WTC11 (cell line): ENCODE results near the gene TMEM192. TPM values are rescaled to one million over a fixed set of nuclear protein-coding genes. Genes with fewer than 3 reads are reported as not detected.

Experiments
- ATAC-seq: fragments of 200-7000 bp; cut with Tn5 transposase; 2 replicates; pipeline ENCODE4 v1.10.0; 2021; ENCODE audit warnings: mild to moderate bottlenecking, moderate library complexity
- CTCF ChIA-PET: fragments of 300-600 bp; sonication (Branson Sonifier 250); formaldehyde crosslinking; loops from one replicate; lab custom pipeline; 2021; ENCODE audit warnings: antibody characterized with exemption; lab: Charles Lee
- POLR2A ChIA-PET: fragments of 350-600 bp; sonication (Branson Sonifier 250); formaldehyde crosslinking; loops from one replicate; lab custom pipeline; 2021; ENCODE audit warnings: antibody characterized with exemption; lab: Charles Lee
- DNase-seq: peaks from one replicate; pipeline ENCODE4 v3.0.0; 2021; ENCODE audit warnings: low spot score
- H3K27ac Mint-ChIP-seq: 2 replicates; pipeline ENCODE4 v1.8.0; 2021; ENCODE audit warnings: mixed read lengths
- H3K27me3 Mint-ChIP-seq: 2 replicates; pipeline ENCODE4 v1.8.0; 2021; ENCODE audit warnings: low read depth, mild to moderate bottlenecking, moderate library complexity, mixed read lengths
- H3K36me3 Mint-ChIP-seq: 2 replicates; pipeline ENCODE4 v1.8.0; 2021; ENCODE audit warnings: mixed read lengths
- H3K4me1 Mint-ChIP-seq: 2 replicates; pipeline ENCODE4 v1.8.0; 2022; ENCODE audit warnings: mixed read lengths
- H3K4me3 Mint-ChIP-seq: 2 replicates; pipeline ENCODE4 v1.8.0; 2021; ENCODE audit warnings: mild to moderate bottlenecking, moderate library complexity, mixed read lengths
- H3K9me3 Mint-ChIP-seq: 2 replicates; pipeline ENCODE4 v1.8.0; 2021; ENCODE audit warnings: mixed read lengths
- ATF2 ChIP-seq: sonication (generic); formaldehyde crosslinking; IDR thresholded peaks from 2 replicates; pipeline ENCODE4 v1.8.1; 2022; ENCODE audit warnings: low read depth, missing genetic modification reagents, borderline replicate concordance
- CREM ChIP-seq: sonication (generic); formaldehyde crosslinking; IDR thresholded peaks from 2 replicates; pipeline ENCODE4 v1.8.1; 2022; ENCODE audit warnings: mild to moderate bottlenecking, missing genetic modification reagents, moderate library complexity
- ETV6 ChIP-seq: sonication (generic); formaldehyde crosslinking; IDR thresholded peaks from 2 replicates; pipeline ENCODE4 v1.8.1; 2022; ENCODE audit warnings: mild to moderate bottlenecking, missing genetic modification reagents
- GTF2I ChIP-seq: fragments of 250-450 bp; sonication (Bioruptor Pico); conservative IDR thresholded peaks from 2 replicates; pipeline ENCODE4 v1.4.0; 2021; ENCODE audit warnings: mild to moderate bottlenecking
- IRF2 ChIP-seq: sonication (generic); formaldehyde crosslinking; IDR thresholded peaks from 2 replicates; pipeline ENCODE4 v1.8.0; 2022; ENCODE audit warnings: low read depth, missing genetic modification reagents, borderline replicate concordance
- JAZF1 ChIP-seq: fragments of 250-450 bp; sonication (Bioruptor Pico); IDR thresholded peaks from 2 replicates; pipeline ENCODE4 v1.9.0; 2021; ENCODE audit warnings: moderate library complexity, mild to moderate bottlenecking, inconsistent platforms
- JUN ChIP-seq: sonication (generic); formaldehyde crosslinking; IDR thresholded peaks from 2 replicates; pipeline ENCODE4 v1.8.0; 2023; ENCODE audit warnings: mild to moderate bottlenecking, missing genetic modification reagents
- MXD4 ChIP-seq: fragments of 250-450 bp; sonication (Bioruptor Pico); IDR thresholded peaks from 2 replicates; pipeline ENCODE4 v1.8.0; 2021; ENCODE audit warnings: mild to moderate bottlenecking, moderate library complexity, borderline replicate concordance
- PREB ChIP-seq: sonication (generic); formaldehyde crosslinking; IDR thresholded peaks from 2 replicates; pipeline ENCODE4 v1.8.1; 2022; ENCODE audit warnings: mild to moderate bottlenecking, missing genetic modification reagents, moderate library complexity, borderline replicate concordance
- RELA ChIP-seq: sonication (generic); formaldehyde crosslinking; IDR thresholded peaks from 2 replicates; pipeline ENCODE4 v1.8.1; 2022; ENCODE audit warnings: missing genetic modification reagents, mild to moderate bottlenecking, borderline replicate concordance
- SOX15 ChIP-seq: fragments of 250-450 bp; sonication (Bioruptor Pico); IDR thresholded peaks from 2 replicates; pipeline ENCODE4 v1.9.0; 2021; ENCODE audit warnings: mild to moderate bottlenecking
- TP53 ChIP-seq: sonication (generic); formaldehyde crosslinking; IDR thresholded peaks from 2 replicates; pipeline ENCODE4 v1.8.1; 2023; ENCODE audit warnings: mild to moderate bottlenecking, missing genetic modification reagents
- USF2 ChIP-seq: sonication (generic); formaldehyde crosslinking; IDR thresholded peaks from 2 replicates; pipeline ENCODE4 v1.8.1; 2023; ENCODE audit warnings: mild to moderate bottlenecking, missing genetic modification reagents, moderate library complexity
- ZNF121 ChIP-seq: sonication (generic); formaldehyde crosslinking; IDR thresholded peaks from 2 replicates; pipeline ENCODE4 v1.8.0; 2023; ENCODE audit warnings: missing genetic modification reagents
- ZNF263 ChIP-seq: sonication (generic); formaldehyde crosslinking; IDR thresholded peaks from 2 replicates; pipeline ENCODE4 v1.8.1; 2022; ENCODE audit warnings: low read depth, mild to moderate bottlenecking, moderate library complexity, missing genetic modification reagents
- ZNF425 ChIP-seq: fragments of 250-450 bp; sonication (Bioruptor Pico); conservative IDR thresholded peaks from 2 replicates; pipeline ENCODE4 v1.9.0; 2021; ENCODE audit warnings: mild to moderate bottlenecking
- ZNF532 ChIP-seq: fragments of 250-450 bp; sonication (Bioruptor Pico); IDR thresholded peaks from 2 replicates; pipeline ENCODE4 v1.9.0; 2021; ENCODE audit warnings: mild to moderate bottlenecking, borderline replicate concordance
- ZSCAN18 ChIP-seq: fragments of 250-450 bp; sonication (Bioruptor Pico); IDR thresholded peaks from 2 replicates; pipeline ENCODE4 v2.1.2; 2022; ENCODE audit warnings: mild to moderate bottlenecking, moderate library complexity
- total RNA-seq: library from RNA; stranded (reverse); gene quantifications from 3 replicates; pipeline ENCODE4 v1.2.3, GENCODE V29; 2021

The TMEM192 gene
- total RNA-seq, 1 experiment from 2014 or later = 10.5 TPM

- ATAC-seq (no peak; the same call in 1 of the 2 replicates), DNase-seq (no peak)
- no peaks in the 10 kb centered on the region for H3K27me3 Mint-ChIP-seq
- no peak within 1 kb of the TSS for H3K4me3 Mint-ChIP-seq
- POLR2A ChIA-PET = no interaction called here
- H3K4me1 Mint-ChIP-seq = peaks cover 9% of the 10 kb centered on the region
- TF ChIP-seq TP53 (CRISPR knock-in tag) = no peak
- no peak for TF ChIP-seq JAZF1 (CRISPR knock-in tag)
- no peak for TF ChIP-seq PREB
- no peak for TF ChIP-seq ZNF263 (CRISPR knock-in tag)
- no peak for TF ChIP-seq JUN (CRISPR knock-in tag)
- TF ChIP-seq RELA (CRISPR knock-in tag) = no peak
- TF ChIP-seq IRF2 (CRISPR knock-in tag) = no peak
- no peak for TF ChIP-seq CREM (CRISPR knock-in tag)
- TF ChIP-seq USF2 (CRISPR knock-in tag) = no peak
- TF ChIP-seq GTF2I (CRISPR knock-in tag) = no peak
- no peak for TF ChIP-seq ATF2
- no peak for TF ChIP-seq ETV6 (CRISPR knock-in tag)
- TF ChIP-seq ZSCAN18 (CRISPR knock-in tag) = no peak
- no peak for TF ChIP-seq ZNF121 (CRISPR knock-in tag)
- no peak for TF ChIP-seq ZNF425 (CRISPR knock-in tag)
- TF ChIP-seq ZNF532 (CRISPR knock-in tag) = no peak
- TF ChIP-seq MXD4 (CRISPR knock-in tag) = no peak
- no peak for TF ChIP-seq SOX15 (CRISPR knock-in tag)
- CTCF ChIA-PET = interaction anchor here (0.8 to 1.4 kb wide), 3 partner anchors 36 to 119 kb away, joined by 3 read pairs; partner anchors contain the start of gene TMEM192
- H3K36me3 Mint-ChIP-seq = no peaks in the 10 kb centered on the region
- H3K27ac Mint-ChIP-seq = no peak within 1 kb of the TSS
- H3K9me3 Mint-ChIP-seq = no peaks in the 10 kb centered on the region
These were observed 59.0 kb downstream of the TMEM192 start, which contains the start of gene TRIM75 for GRCh38 chr4:165053645-165054044. TSS of gene TRIM75 (plus strand) at chr4:165053866. CDS start at chr4:165059148, 5,282 bp downstream.
